ENCODE results near the gene GIT1. TPM values are rescaled to one million over a fixed set of nuclear protein-coding genes. Genes with fewer than 3 reads are reported as not detected.

GIT1 gene
- total RNA-seq, 1 donor from 2014 or later: 63.8 TPM

GRCh38 chr17:29590411-29591145, 1.1 kb upstream of the GIT1 start:
- H3K27me3 ChIP-seq (ENCODE audit: control insufficient read depth, insufficient read depth, low read length): no peaks in the 10 kb centered on the region
- DNase-seq (ENCODE audit: low read depth): no peak
- H3K4me3 ChIP-seq (ENCODE audit: low read depth, low read length): peak overlapping the region; percentile 28
- no peaks in the 10 kb centered on the region for H3K36me3 ChIP-seq (ENCODE audit: control insufficient read depth, insufficient read depth, low read length)
- no peak for TF ChIP-seq CTCF (IDR thresholded peaks at IDR 0.05; ENCODE audit: insufficient read depth, low read length, poor library complexity, severe bottlenecking)

- TF ChIP-seq CTCF (IDR thresholded peaks at IDR 0.05; ENCODE audit: insufficient read depth, low read length, poor library complexity, severe bottlenecking): no peak
- Histone ChIP-seq H3K4me3 (ENCODE audit: low read depth, low read length) (peak overlapping the region; percentile 73), H3K36me3 (ENCODE audit: control insufficient read depth, insufficient read depth, low read length) (no peaks in the 10 kb centered on the region), H3K27me3 (ENCODE audit: control insufficient read depth, insufficient read depth, low read length) (no peaks in the 10 kb centered on the region)
- DNase-seq (ENCODE audit: low read depth): no peak
These were observed 661 bp downstream of the GIT1 start for GRCh38 chr17:29588562-29589411.

GRCh38 chr17:29588017-29588561, 1.4 kb downstream of the GIT1 start:
- no peak for DNase-seq (ENCODE audit: low read depth)
- H3K4me3 ChIP-seq (ENCODE audit: low read depth, low read length): peak overlapping the region; percentile 73
- no peak for TF ChIP-seq CTCF (IDR thresholded peaks at IDR 0.05; ENCODE audit: insufficient read depth, low read length, poor library complexity, severe bottlenecking)

GRCh38 chr17:29587591-29587990, 1.9 kb downstream of the GIT1 start:
- no peaks in the 10 kb centered on the region for H3K36me3 ChIP-seq (ENCODE audit: control insufficient read depth, insufficient read depth, low read length)
- peak overlapping the region; percentile 73 for H3K4me3 ChIP-seq (ENCODE audit: low read depth, low read length)
- DNase-seq (ENCODE audit: low read depth): no peak
- no peak for TF ChIP-seq CTCF (IDR thresholded peaks at IDR 0.05; ENCODE audit: insufficient read depth, low read length, poor library complexity, severe bottlenecking)
- H3K27me3 ChIP-seq (ENCODE audit: control insufficient read depth, insufficient read depth, low read length): no peaks in the 10 kb centered on the region

More at GRCh38 chr17:29588017-29588561, 1.4 kb downstream of the GIT1 start:
- H3K36me3 ChIP-seq (ENCODE audit: control insufficient read depth, insufficient read depth, low read length): no peaks in the 10 kb centered on the region
- H3K27me3 ChIP-seq (ENCODE audit: control insufficient read depth, insufficient read depth, low read length): no peaks in the 10 kb centered on the region

- Histone ChIP-seq H3K4me3 (ENCODE audit: low read depth, low read length) (no peak overlapping the region), H3K27me3 (ENCODE audit: control insufficient read depth, insufficient read depth, low read length) (no peaks in the 10 kb centered on the region), H3K36me3 (ENCODE audit: control insufficient read depth, insufficient read depth, low read length) (no peaks in the 10 kb centered on the region)
- no peak for DNase-seq (ENCODE audit: low read depth)
- no peak for TF ChIP-seq CTCF (IDR thresholded peaks at IDR 0.05; ENCODE audit: insufficient read depth, low read length, poor library complexity, severe bottlenecking)
These were observed 2.6 kb downstream of the GIT1 start for GRCh38 chr17:29586676-29587469.

All from kidney epithelial cell (primary cell).